Lung (tissue), 12 donors: Measurements from ENCODE around the gene MEGF9. TPM values are rescaled to one million over a fixed set of nuclear protein-coding genes. Genes with fewer than 3 reads are reported as not detected.

Experiments
- ATAC-seq: fragments of 200-7000 bp; cut with Tn5 transposase; one replicate; pipeline ENCODE4 v1.9.1; 2020; ENCODE audit warnings: moderate number of reproducible peaks; ENCODE audit not compliant: insufficient read depth, low FRiP score
- DNase-seq, 3 donors: peaks; one replicate each; pipeline ENCODE4 v3.0.0-alpha.2; 2013 to 2017
- H3K27ac ChIP-seq, 2 donors: one replicate each; pipeline ENCODE4 v1.5.1; 2013; ENCODE audit warnings: mild to moderate bottlenecking in 2 of 2, moderate library complexity in 2 of 2, control low read depth in 1 of 2, inconsistent platforms in 1 of 2, low read depth in 1 of 2, low read length in 1 of 2
- H3K27me3 ChIP-seq, 3 donors: one replicate each; pipeline ENCODE4 v1.5.1; 2013; ENCODE audit warnings: low read length in 2 of 3; ENCODE audit not compliant: control insufficient read depth in 3 of 3, insufficient read depth in 3 of 3
- H3K36me3 ChIP-seq, 4 donors: one replicate each; pipeline ENCODE4 v1.5.1; 2013; ENCODE audit warnings: low read length in 4 of 4, mild to moderate bottlenecking in 1 of 4, moderate library complexity in 1 of 4; ENCODE audit not compliant: control insufficient read depth in 4 of 4, insufficient read depth in 4 of 4
- H3K4me1 ChIP-seq, 5 donors: one replicate each; pipeline ENCODE4 v1.5.1; 2013; ENCODE audit warnings: low read length in 5 of 5, mild to moderate bottlenecking in 2 of 5, moderate library complexity in 1 of 5; ENCODE audit not compliant: control insufficient read depth in 5 of 5, insufficient read depth in 5 of 5
- H3K4me3 ChIP-seq: one replicate; pipeline ENCODE4 v1.5.1; 2013; ENCODE audit warnings: mild to moderate bottlenecking, control low read depth, moderate library complexity
- H3K9ac ChIP-seq, 2 donors: one replicate each; pipeline ENCODE4 v1.5.1; 2013; ENCODE audit warnings: low read length in 2 of 2, control low read depth in 1 of 2; ENCODE audit not compliant: insufficient read depth in 1 of 2
- H3K9me3 ChIP-seq, 4 donors: one replicate each; pipeline ENCODE4 v1.5.1; 2013; ENCODE audit warnings: low read length in 3 of 4, mild to moderate bottlenecking in 1 of 4, moderate library complexity in 1 of 4; ENCODE audit not compliant: control insufficient read depth in 4 of 4, insufficient read depth in 3 of 4
- WGBS, 2 donors: extraction: QIAGEN DNeasy Blood & Tissue Kit; methylation state at CpG; one replicate each; pipeline ENCODE4 v1.1.7; 2013; 5-methylcytosine and 5-hydroxymethylcytosine counted together
- polyA plus RNA-seq, 2 donors: library from polyadenylated mRNA; stranded (reverse); fragments of 200-250 nt; gene quantifications; one replicate each; pipeline ENCODE4 v1.2.1, GENCODE V29; 2013
- total RNA-seq, 2 donors: library from RNA; depleted of rRNA in 1 of 2; stranded (reverse); fragments of >200 nt in 1 of 2; gene quantifications; one replicate each; pipeline ENCODE4 v1.2.1, GENCODE V29; 2014 to 2021
- TF ChIP-seq, protein P1 (sequence below): IDR thresholded peaks from 2 replicates; pipeline ENCODE4 v1.5.1; 2012; ENCODE audit warnings: mild to moderate bottlenecking; ENCODE audit errors: control extremely low read depth, extremely low read depth
- donor health status: control.
- donor health status: control.
- donor health status: Bipolar disorder and iron deficiency.
- donor health status: healthy.
- donor health status: DM: yes; HTN: yes; CAD: no.

MEGF9 gene
- total and polyA plus RNA-seq, 4 donors: 19.2 to 48.3 (median 30.6) TPM

DNA sequence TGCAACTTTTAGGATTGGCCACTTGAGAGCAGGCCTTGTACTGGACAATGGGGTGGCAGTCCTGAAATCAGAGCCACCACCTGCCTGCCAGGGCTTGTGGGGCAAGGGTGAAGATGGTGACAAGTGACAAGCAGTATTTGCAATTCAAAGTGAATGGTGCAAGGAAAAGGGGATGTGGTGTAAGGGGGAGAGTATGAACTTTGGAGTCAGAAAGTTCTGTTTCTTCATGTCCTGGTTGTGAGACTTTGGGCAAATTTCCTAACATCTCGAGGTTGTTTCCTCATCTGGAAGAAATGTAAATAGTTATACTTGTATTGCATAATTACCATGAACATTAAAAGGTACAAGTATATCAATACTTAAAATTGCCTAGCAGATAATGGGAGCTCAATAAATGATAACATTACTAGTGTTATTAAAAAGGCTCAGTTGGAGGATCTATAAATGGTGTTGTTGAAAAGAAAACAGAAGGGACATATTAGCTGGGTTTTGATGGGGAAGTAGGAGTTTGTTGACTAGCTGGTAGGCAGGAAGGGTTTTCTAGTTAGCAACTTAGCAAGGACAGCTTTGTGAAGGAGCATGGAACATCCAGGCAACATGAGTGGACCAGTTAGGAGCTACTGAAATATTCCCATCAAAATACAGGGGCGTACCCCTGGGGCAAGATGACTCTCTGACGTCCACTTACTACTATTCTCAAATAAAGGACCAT, 21.3 kb upstream of the MEGF9 start:
- Histone ChIP-seq H3K27me3 (no peaks in the 10 kb centered on the region), H3K9ac (no peak overlapping the region), H3K9me3 (peaks cover 0 to 1% (median 0%) of the 10 kb centered on the region in 4 donors), H3K27ac (peak overlapping the region in 1 of 2 donors; percentile 91), H3K4me3 (no peak overlapping the region), H3K36me3 (no peaks in the 10 kb centered on the region), H3K4me1 (peaks cover 0 to 6% (median 0%) of the 10 kb centered on the region in 5 donors)
- ATAC-seq (peak; percentile 50), DNase-seq (peak in 1 of 3 donors; percentile 2)
- TF ChIP-seq, protein P1, sequence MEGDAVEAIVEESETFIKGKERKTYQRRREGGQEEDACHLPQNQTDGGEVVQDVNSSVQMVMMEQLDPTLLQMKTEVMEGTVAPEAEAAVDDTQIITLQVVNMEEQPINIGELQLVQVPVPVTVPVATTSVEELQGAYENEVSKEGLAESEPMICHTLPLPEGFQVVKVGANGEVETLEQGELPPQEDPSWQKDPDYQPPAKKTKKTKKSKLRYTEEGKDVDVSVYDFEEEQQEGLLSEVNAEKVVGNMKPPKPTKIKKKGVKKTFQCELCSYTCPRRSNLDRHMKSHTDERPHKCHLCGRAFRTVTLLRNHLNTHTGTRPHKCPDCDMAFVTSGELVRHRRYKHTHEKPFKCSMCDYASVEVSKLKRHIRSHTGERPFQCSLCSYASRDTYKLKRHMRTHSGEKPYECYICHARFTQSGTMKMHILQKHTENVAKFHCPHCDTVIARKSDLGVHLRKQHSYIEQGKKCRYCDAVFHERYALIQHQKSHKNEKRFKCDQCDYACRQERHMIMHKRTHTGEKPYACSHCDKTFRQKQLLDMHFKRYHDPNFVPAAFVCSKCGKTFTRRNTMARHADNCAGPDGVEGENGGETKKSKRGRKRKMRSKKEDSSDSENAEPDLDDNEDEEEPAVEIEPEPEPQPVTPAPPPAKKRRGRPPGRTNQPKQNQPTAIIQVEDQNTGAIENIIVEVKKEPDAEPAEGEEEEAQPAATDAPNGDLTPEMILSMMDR: no peak
- 56 to 58% methylated on average over 3 of the region's 3 CpGs for WGBS, 2 donors

- H3K4me1 ChIP-seq: peaks cover 0 to 6% (median 2%) of the 10 kb centered on the region in 5 donors
- no peak overlapping the region for H3K9ac ChIP-seq
- no peaks in the 10 kb centered on the region for H3K36me3 ChIP-seq
- ATAC-seq: no peak
- H3K27ac ChIP-seq: peak overlapping the region in 1 of 2 donors; percentile 91
- WGBS, 2 donors: 15 to 30% methylated on average over 2 of the region's 2 CpGs
- DNase-seq: no peak
- H3K27me3 ChIP-seq: no peaks in the 10 kb centered on the region
- TF ChIP-seq, protein P1: no peak
- H3K4me3 ChIP-seq: no peak overlapping the region
- H3K9me3 ChIP-seq: peaks cover 0 to 1% (median 0%) of the 10 kb centered on the region in 4 donors
Measured at GRCh38 chr9:120734607-120735410, 20.5 kb upstream of the MEGF9 start.

DNA sequence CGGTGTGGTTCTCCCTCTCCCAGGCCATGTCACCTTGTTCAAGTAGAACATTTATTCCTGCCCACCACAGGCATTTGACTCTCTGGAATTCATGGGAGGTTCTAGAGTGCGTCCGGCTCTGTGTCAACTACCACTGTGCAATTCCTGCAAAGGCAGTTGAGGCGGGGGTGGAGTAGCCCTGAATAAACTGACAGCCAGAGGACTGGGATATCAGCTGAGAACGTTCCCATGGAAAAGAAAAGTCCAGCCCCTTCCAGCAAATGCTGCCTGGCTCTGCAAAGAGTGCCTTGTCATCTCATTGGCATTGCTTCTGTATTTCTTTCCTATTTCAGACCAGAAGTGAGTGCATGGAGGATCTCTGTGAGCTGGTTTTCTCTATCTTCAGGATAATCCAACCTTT, 18.9 kb upstream of the MEGF9 start:
- Histone ChIP-seq H3K9ac (no peak overlapping the region), H3K4me3 (no peak overlapping the region), H3K4me1 (peaks cover 0 to 11% (median 4%) of the 10 kb centered on the region in 5 donors), H3K9me3 (peaks cover 0 to 1% (median 0%) of the 10 kb centered on the region in 4 donors), H3K27ac (peak overlapping the region in 1 of 2 donors; percentile 67), H3K27me3 (no peaks in the 10 kb centered on the region), H3K36me3 (no peaks in the 10 kb centered on the region)
- ATAC-seq (peak; percentile 39), DNase-seq (peak in 1 of 3 donors; percentile 12)
- WGBS, 2 donors: 55 to 63% methylated on average over 5 of the region's 5 CpGs
- TF ChIP-seq, protein P1: no peak
